GM21515 (cell line): ENCODE results near the gene ARID5B.
A peak's percentile ranks its signal among the peaks of the same experiment; 100 is the strongest.
"Not testable (repeated sequence)": the region's sequence is repeated elsewhere in the genome, so short reads cannot be mapped to it uniquely, and the experiment has no call there.

Source experiments
- ATAC-seq: cut with Tn5 transposase; IDR thresholded peaks from one replicate; pipeline ENCODE4 v1.9.1; 2021; ENCODE audit not compliant: unreplicated experiment

Gene ARID5B

DNA sequence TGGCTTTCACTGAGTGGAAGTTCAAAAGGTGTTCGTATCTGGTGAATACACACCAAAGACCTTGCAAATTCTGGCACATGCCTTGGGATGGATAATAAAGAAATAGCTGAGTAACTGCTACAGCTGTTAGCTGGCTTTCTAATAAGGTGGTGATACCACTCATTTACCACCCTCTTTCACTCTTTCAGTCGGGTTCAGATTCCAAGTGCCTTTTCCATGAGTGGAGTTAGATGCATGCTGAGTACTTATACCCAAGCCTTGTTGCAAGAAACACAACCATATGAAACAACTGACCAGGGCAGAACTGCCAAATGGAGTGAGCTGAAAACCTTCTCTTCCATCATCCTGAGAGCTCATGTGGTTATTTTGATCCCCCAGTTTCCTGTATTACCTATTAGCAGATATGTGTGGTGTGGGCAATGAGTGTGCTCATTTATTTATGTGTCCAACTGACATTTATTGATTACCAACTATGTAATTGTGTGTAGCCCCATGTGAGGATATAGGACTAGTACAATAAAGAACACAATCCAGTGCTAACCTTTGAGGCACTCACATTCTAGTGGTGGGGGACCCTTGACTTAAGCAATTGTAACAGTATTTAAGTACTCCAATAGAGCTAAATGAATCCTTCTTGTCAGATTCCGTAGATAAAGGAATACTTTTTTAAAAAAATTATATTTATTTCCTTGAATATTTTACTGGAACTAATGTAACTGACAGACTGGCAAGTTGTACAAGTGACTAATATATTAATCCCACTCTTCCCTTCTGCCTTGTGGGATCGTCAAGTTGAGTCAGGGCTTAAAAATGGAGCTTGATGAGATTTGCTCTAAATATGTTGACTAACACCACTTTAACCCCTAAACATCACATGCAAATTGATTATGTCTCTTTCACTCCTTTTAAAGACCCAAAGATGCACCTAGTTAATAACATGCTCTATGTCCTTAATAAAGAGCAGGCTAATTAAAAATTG is 124.7 kb downstream of the ARID5B start:
- no peak for ATAC-seq

DNA sequence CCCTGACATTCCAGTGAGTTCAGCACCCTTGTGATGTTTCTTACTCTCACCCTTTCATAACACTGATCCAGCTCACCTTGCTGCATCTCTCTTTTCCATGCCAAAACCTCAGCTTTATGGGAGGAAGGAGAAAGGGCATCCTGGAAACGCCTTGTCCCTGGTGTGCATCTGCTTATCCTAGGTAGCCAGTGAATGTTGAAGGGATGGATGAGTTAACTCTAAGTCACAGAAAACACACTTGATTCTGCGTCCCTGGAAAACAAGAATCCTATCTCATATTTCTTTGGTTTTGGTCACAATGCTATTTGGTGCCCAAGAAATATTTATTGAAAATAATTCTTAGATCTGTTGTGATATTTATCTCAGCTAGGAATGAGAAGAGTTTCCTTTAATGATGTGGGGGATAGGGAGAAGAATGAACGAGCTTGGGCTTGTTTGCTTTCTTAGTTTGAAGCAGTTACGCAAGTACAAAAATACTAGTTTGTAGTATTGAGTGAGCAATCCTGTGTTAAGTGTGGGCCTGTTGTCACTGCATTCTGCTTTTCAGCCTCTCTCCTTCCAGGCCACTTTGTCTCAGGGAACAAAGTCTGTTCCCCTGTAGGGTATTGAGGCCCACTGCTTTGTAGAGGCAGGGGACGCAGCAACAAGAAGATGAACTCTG is 126.5 kb downstream of the ARID5B start:
- no peak for ATAC-seq

DNA sequence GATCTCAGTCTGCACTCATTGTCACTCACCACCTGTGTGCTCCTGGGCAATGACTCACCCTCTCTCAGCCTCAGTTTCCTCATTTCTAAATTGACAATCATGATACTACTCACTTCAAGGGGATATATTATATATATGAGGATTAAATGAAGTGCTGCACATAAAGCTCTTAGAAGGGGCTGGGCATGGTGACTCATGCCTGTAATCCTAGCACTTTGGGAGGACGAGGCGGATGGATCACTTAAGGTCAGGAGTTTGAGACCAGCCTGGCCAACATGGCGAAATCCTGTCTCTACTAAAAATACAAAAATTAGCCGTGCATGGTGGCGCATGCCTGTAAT is 127.0 kb downstream of the ARID5B start:
- ATAC-seq: not testable (repeated sequence)

GRCh38 chr10:62029401-62029800 is 127.9 kb downstream of the ARID5B start:
- ATAC-seq: no peak

DNA sequence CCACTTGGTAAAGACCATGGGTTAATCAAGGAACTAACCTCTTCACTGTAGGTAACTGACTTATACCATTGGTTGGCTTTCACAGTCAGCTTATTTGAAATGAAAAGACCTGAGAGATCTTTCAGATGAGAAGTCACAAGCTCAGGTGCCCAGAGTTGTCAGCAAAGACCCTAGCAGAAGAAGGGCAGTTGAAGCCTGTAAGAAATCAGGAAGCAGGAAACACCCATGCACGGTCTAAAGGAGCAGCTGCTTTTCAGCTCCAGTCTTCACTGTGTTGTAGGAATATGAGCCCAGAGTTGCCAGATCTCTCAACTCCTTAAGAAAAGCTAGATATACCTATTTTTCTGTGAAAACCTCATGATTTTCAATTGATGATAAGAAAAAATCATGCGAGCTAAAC is 130.0 kb downstream of the ARID5B start:
- no peak for ATAC-seq

- no peak for ATAC-seq
Measured at GRCh38 chr10:62033125-62033524, 131.6 kb downstream of the ARID5B start.

DNA sequence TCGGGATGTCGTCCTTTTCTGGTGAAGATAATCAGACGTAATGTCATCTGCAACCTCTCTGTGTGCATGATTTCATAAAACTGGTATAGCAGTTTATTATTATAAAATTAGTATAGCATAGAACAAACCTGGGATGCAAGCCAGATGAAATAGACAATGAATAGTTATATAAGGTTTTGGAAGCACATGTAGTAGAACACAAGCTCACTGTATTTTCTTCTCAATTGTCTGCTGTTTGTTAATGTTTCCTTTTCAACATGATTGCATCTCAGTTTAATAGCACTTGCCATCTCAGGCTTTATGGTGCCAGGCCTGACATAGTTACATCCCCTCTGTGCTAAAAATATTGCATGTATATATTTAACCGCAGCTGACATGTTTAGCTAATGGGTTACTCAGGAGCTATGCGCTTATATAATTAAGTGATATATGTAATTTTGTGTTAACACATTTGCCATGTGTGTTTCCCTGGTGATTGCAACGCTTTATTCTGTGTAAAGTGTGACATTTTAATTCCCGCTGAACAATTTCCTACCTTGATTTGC is 132.7 kb downstream of the ARID5B start:
- ATAC-seq: no peak

DNA sequence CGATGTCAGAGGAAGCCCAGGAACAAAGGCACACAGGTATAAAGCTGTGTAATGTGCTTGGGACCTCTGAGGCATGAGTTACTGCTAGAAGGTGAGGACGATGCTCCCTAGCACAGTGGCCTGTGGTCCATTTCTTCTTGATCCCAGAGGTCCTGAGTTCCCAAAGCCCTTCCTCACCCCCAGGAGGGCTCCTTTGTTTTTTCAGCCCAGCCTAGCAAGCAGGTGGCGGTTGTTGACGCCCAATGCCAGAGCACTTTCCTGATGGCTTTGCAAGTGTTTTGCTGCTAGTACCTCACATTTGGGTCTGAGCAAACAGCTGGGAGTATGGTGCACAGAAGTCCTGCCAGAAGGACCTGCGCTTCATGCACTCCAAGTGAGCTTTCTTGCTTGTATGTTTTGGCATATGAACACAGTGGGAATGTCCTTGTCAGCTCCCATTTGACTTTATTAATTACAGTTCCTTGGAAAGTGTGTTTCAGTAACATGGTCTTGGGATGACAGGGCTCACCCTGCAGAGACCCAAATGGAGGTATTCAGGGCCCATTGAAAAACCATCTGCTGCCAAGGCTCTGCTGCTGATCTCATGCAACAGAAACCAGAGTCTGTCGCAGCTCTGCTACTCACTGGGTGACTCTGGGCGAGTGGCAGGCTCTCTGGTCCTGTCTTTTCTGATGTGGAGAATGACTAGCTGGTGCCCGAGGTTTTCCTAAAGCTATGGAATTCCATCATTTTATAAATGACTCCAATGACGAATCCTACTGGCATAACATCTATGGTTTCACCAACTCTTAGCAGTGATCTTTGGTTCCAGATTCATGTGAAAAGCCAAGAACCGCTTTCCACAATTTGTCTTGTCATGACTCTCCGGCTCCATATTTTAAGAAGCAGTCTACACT is 134.9 kb downstream of the ARID5B start:
- ATAC-seq: no peak

- ATAC-seq: no peak
Measured at GRCh38 chr10:62037166-62037831, 135.8 kb downstream of the ARID5B start.

GRCh38 chr10:62037890-62038608 is 136.6 kb downstream of the ARID5B start:
- no peak for ATAC-seq

- peak; percentile 57 for ATAC-seq
Measured at GRCh38 chr10:62038609-62039190, 137.2 kb downstream of the ARID5B start.

GRCh38 chr10:62039954-62040353 is 138.5 kb downstream of the ARID5B start:
- ATAC-seq: no peak

GRCh38 chr10:62040881-62041280 is 139.4 kb downstream of the ARID5B start:
- no peak for ATAC-seq

DNA sequence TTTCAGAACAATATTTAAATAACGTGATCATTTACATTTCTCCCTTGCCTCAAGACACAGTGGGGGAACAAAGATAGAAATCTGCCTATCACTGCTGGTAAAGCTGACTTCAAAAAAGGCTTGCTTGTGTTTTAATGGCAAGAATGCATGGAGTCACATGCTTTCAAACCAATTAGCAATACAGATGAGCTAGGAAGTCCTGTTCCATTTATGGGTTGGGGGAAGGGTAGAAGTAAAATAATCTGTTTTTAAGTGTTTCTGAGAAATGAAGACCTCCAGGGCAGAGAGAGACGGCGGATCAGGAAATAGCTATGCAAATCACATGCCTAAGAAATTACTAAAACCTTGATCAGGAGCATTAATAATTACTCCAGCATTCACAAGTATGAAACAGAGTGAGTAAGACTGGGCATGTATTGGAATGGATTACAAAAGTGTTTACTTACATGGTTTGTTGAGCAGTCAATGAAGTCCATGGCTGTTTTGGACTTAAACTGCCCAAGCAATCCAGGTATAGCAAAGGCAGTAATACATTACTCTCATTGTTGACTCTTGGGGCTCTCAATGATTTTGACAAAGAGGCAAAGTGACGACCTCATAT is 142.0 kb downstream of the ARID5B start:
- no peak for ATAC-seq

GRCh38 chr10:62044566-62044965 is 143.1 kb downstream of the ARID5B start:
- no peak for ATAC-seq

- ATAC-seq: no peak
Measured at GRCh38 chr10:62045765-62046521, 144.4 kb downstream of the ARID5B start.

DNA sequence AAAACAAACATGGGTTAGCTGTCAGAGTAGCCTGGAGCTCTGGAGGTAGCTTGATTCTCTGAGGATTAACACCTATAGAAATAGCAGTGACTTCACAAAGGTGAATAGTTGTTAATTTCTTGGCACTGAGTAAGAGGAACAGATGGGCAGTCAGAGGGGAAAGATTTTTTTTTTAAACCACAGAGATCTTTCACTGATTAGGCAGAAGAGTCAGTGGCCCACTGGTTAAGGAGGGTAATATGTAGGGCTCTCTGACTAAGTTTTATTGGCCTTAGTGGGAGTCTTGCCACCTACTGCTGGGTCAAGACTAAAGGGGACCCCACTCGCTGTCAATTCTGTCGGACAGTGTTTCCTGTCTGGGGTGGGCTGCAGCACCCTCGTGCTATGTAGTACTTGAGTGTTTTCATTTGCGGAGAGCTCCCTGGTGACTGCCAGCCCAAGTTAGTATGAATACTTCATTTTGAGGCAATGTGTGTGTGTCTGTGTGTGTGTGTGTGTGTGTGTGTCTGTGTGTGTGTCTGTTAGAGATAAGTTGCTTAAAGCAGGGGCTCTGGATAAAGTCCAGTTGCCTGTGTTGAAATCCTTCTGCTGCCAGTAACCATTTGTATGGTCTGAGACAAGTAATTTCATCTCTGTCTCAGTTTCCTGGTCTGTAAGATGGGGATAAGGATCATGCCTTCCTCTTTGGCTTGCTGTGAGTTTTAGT is 145.2 kb downstream of the ARID5B start:
- ATAC-seq: peak; percentile 33
